ENCODE measurements around the gene KCNG2.

- TF ChIP-seq ELK1 (IDR thresholded peaks at IDR 0.05; ENCODE audit: borderline replicate concordance, low read depth, low read length) (no peak), CTCF (conservative IDR thresholded peaks at IDR 0.05; ENCODE audit: low read depth, low read length) (no peak), POLR2A (IDR thresholded peaks at IDR 0.05; ENCODE audit: low read depth, low read length) (no peak), SMC3 (IDR thresholded peaks at IDR 0.05; ENCODE audit: low read depth, low read length) (no peak), CEBPB (IDR thresholded peaks at IDR 0.05; ENCODE audit: low read depth, low read length) (no peak)
Observed at GRCh38 chr18:79841936-79842335, 44.2 kb downstream of the KCNG2 start.

All from IMR-90 (cell line).